ENCODE data around the gene EXD3. TPM values are rescaled to one million over a fixed set of nuclear protein-coding genes. Genes with fewer than 3 reads are reported as not detected.

The EXD3 gene
- total RNA-seq, 1 experiment from 2014 or later, result 15.3 TPM

- Mint-ChIP-seq H3K4me1 (no peaks in the 10 kb centered on the region; a peak in 1 of 4 replicates), H3K27ac (no peak overlapping the region), H3K4me3 (no peak overlapping the region), H3K27me3 (ENCODE audit: low read depth) (no peaks in the 10 kb centered on the region), H3K36me3 (ENCODE audit: insufficient read depth in 1 of 3, low read depth in 3 of 3) (no peaks in the 10 kb centered on the region), H3K9me3 (no peaks in the 10 kb centered on the region)
- no peak for TF ChIP-seq CTCF (conservative IDR thresholded peaks at IDR 0.05)
- Histone ChIP-seq H3K56ac (ENCODE audit: insufficient read length, low read depth, low read length) (no peak overlapping the region), H3K27ac (ENCODE audit: insufficient read length, low read depth, low read length) (no peak overlapping the region), H3K23ac (ENCODE audit: insufficient read length, low read depth, low read length) (no peak overlapping the region), H3K4ac (ENCODE audit: low read depth, low read length) (no peak overlapping the region), H3K23me2 (ENCODE audit: insufficient read length, low read depth, low read length, poor library complexity, severe bottlenecking) (no peaks in the 10 kb centered on the region), H2AFZ (ENCODE audit: low read length) (no peak overlapping the region), H2BK20ac (ENCODE audit: low read depth, low read length, poor library complexity, severe bottlenecking) (no peak overlapping the region), H3K79me2 (ENCODE audit: insufficient read depth, low read length) (no peaks in the 10 kb centered on the region), H3T11ph (ENCODE audit: low read length) (no peak overlapping the region), H4K8ac (replicated peaks; ENCODE audit: insufficient read length, low read depth, low read length) (no peak overlapping the region), H3K79me1 (ENCODE audit: insufficient read depth, low read depth, low read length, poor library complexity, severe bottlenecking) (no peaks in the 10 kb centered on the region), H3K18ac (ENCODE audit: insufficient read length, low read depth, low read length) (no peak overlapping the region), H4K91ac (ENCODE audit: insufficient read length, low read depth, low read length) (no peak overlapping the region), H2BK120ac (ENCODE audit: low read depth, low read length, poor library complexity, severe bottlenecking) (no peak overlapping the region), H3K9me3 (ENCODE audit: control insufficient read depth, low read depth, low read length) (no peaks in the 10 kb centered on the region), H4K5ac (ENCODE audit: insufficient read length, low read depth, low read length) (no peak overlapping the region), H2AK5ac (ENCODE audit: insufficient read length, low read length) (no peak overlapping the region), H4K20me1 (ENCODE audit: control insufficient read depth, insufficient read depth, insufficient read length) (no peaks in the 10 kb centered on the region), H3K4me1 (ENCODE audit: insufficient read depth, low read length) (no peaks in the 10 kb centered on the region), H2BK5ac (ENCODE audit: insufficient read length, low read length) (no peak overlapping the region), H2BK12ac (ENCODE audit: insufficient read length, low read depth, low read length) (no peak overlapping the region), H3K9ac (ENCODE audit: extremely low read depth, insufficient read length, low read length) (no peak overlapping the region), H3K27me3 (ENCODE audit: insufficient read depth, low read length) (no peaks in the 10 kb centered on the region), H3K4me2 (ENCODE audit: insufficient read depth, insufficient read length, low read length) (no peak overlapping the region), H2BK15ac (ENCODE audit: low read depth, low read length) (no peak overlapping the region), H3K14ac (ENCODE audit: insufficient read depth, low read length) (no peak overlapping the region)
- WGBS (ENCODE audit: extremely low coverage, insufficient read length, low lambda C conversion rate), result no CpG with 5 or more reads among the region's 45 CpGs
- DNase-seq, result peak; percentile 30
These were observed 6.3 kb downstream of the EXD3 start for GRCh38 chr9:137416563-137417151.
